Endothelial cell of umbilical vein (primary cell): ENCODE measurements around the gene CHADL. TPM values are rescaled to one million over a fixed set of nuclear protein-coding genes. Genes with fewer than 3 reads are reported as not detected.

Experiments
- BruUV-seq: library from RNA; stranded (reverse); fragments of 400-500 nt; replicated peaks from 2 replicates; lab custom pipeline; 2021; lab: Mats Ljungman, UMichigan
- CTCF ChIA-PET: fragments of 300-600, 350-600 bp; sonication (Branson Sonifier 250); formaldehyde crosslinking; loops from one replicate; lab custom pipeline; 2021; ENCODE audit warnings: antibody characterized with exemption, inconsistent platforms; lab: Charles Lee
- POLR2A ChIA-PET: fragments of 300-600, 350-600 bp; sonication (Branson Sonifier 250); formaldehyde crosslinking; loops from one replicate; lab custom pipeline; 2021; ENCODE audit warnings: antibody characterized with exemption, inconsistent platforms; lab: Charles Lee
- DNase-seq: peaks from one replicate; pipeline ENCODE4 v3.0.0-alpha.2; 2011; ENCODE audit warnings: low read depth, low spot score
- FAIRE-seq: peaks from 2 replicates; lab custom pipeline; 2011; peaks lifted over from hg19 to GRCh38; lab: Jason Lieb, UNC
- H2AFZ ChIP-seq: 2 replicates; pipeline ENCODE4 v1.6.0; 2012; ENCODE audit warnings: low read depth, low read length, control low read depth, inconsistent platforms
- H3K27ac ChIP-seq: 2 replicates; pipeline ENCODE4 v1.5.1; 2011; ENCODE audit warnings: low read depth, mild to moderate bottlenecking, control low read depth, low read length, moderate library complexity; ENCODE audit not compliant: insufficient read depth
- H3K27me3 ChIP-seq, 2 experiments: 2 replicates each; pipeline versions ENCODE4 v1.6.0 to v1.6.1; 2011; ENCODE audit warnings: low read length in 2 of 2, mixed read lengths in 1 of 2; ENCODE audit not compliant: control insufficient read depth in 2 of 2, insufficient read depth in 2 of 2
- H3K36me3 ChIP-seq, 2 experiments: 2 replicates in 1 of 2; 3 replicates in 1 of 2; pipeline ENCODE4 v1.5.1; 2011; ENCODE audit warnings: low read length in 2 of 2, mild to moderate bottlenecking in 1 of 2, moderate library complexity in 1 of 2; ENCODE audit not compliant: control insufficient read depth in 2 of 2, insufficient read depth in 2 of 2; ENCODE audit errors: extremely low read depth in 1 of 2
- H3K4me1 ChIP-seq: 3 replicates; pipeline ENCODE4 v1.5.1; 2011; ENCODE audit warnings: mild to moderate bottlenecking, low read length; ENCODE audit not compliant: control insufficient read depth, insufficient read depth; ENCODE audit errors: extremely low read depth
- H3K4me2 ChIP-seq: 2 replicates; pipeline ENCODE4 v1.6.1; 2011; ENCODE audit warnings: low read length, control low read depth, mixed read lengths; ENCODE audit not compliant: insufficient read depth
- H3K4me3 ChIP-seq, 3 experiments: fragments of 200-600 bp in 1 of 3; sonication (generic), shearing (Covaris generic) in 1 of 3; replicated peaks in 1 of 3; 2 replicates each; pipeline ENCODE4 v1.5.1; 2011 to 2016; ENCODE audit warnings: control low read depth in 3 of 3, low read length in 3 of 3, mild to moderate bottlenecking in 2 of 3, inconsistent platforms in 1 of 3, low read depth in 1 of 3, moderate library complexity in 1 of 3; ENCODE audit not compliant: insufficient read depth in 1 of 3
- H3K79me2 ChIP-seq: 2 replicates; pipeline ENCODE4 v1.6.0; 2012; ENCODE audit warnings: low read length, inconsistent platforms; ENCODE audit not compliant: control insufficient read depth, insufficient read depth
- H3K9ac ChIP-seq: replicated peaks from 2 replicates; pipeline ENCODE3; 2011; ENCODE audit warnings: low read length, control low read depth; ENCODE audit not compliant: insufficient read depth; ENCODE audit errors: extremely low read depth
- H3K9me1 ChIP-seq: replicated peaks from 3 replicates; pipeline ENCODE4 v1.6.0; 2011; ENCODE audit warnings: mild to moderate bottlenecking, low read length; ENCODE audit not compliant: control insufficient read depth, insufficient read depth; ENCODE audit errors: extremely low read depth
- H3K9me3 ChIP-seq: replicated peaks from 2 replicates; pipeline ENCODE4 v1.5.1; 2012; ENCODE audit warnings: low read length, inconsistent platforms; ENCODE audit not compliant: control insufficient read depth, insufficient read depth
- H4K20me1 ChIP-seq: replicated peaks from 2 replicates; pipeline ENCODE3; 2011; ENCODE audit warnings: mild to moderate bottlenecking, low read length; ENCODE audit not compliant: control insufficient read depth, insufficient read depth; ENCODE audit errors: extremely low read depth
- EZH2 ChIP-seq: IDR thresholded peaks from 2 replicates; pipeline ENCODE4 v1.6.1; 2012; ENCODE audit warnings: borderline replicate concordance, low read depth, mild to moderate bottlenecking, moderate library complexity, low read length, inconsistent platforms; ENCODE audit not compliant: severe bottlenecking
- FOS ChIP-seq: IDR thresholded peaks from 2 replicates; pipeline ENCODE4 v1.6.1; 2011; ENCODE audit warnings: mild to moderate bottlenecking, low read length, moderate library complexity, borderline replicate concordance; ENCODE audit not compliant: insufficient read depth
- GATA2 ChIP-seq: IDR thresholded peaks from 2 replicates; pipeline ENCODE4 v1.7.0; 2011; ENCODE audit warnings: low read depth, mild to moderate bottlenecking, moderate library complexity, mixed read lengths, low read length; ENCODE audit not compliant: insufficient read length, insufficient read depth
- JUN ChIP-seq: IDR thresholded peaks from 2 replicates; pipeline ENCODE4 v1.6.1; 2011; ENCODE audit warnings: borderline replicate concordance, low read depth; ENCODE audit not compliant: insufficient read length, insufficient read depth
- MYC ChIP-seq: IDR thresholded peaks from one replicate; pipeline ENCODE4 v1.6.1; 2011; ENCODE audit warnings: mild to moderate bottlenecking, low read depth, low read length
- POLR2A ChIP-seq: IDR thresholded peaks from 2 replicates; pipeline ENCODE4 v1.6.1; 2012; ENCODE audit warnings: low read depth, mild to moderate bottlenecking, control low read depth, low read length
- POLR2AphosphoS5 ChIP-seq: IDR thresholded peaks from 2 replicates; pipeline ENCODE4 v1.6.1; 2012; ENCODE audit warnings: low read depth, mild to moderate bottlenecking, control low read depth, low read length, moderate library complexity; ENCODE audit not compliant: insufficient read depth
- dilution Hi-C: fragments of 300-500 bp; cut with MboI; formaldehyde crosslinking; loops from one replicate; pipeline ENCODE4 v1.15.0; 2019; ENCODE audit warnings: low sequenced_read_pairs; ENCODE audit not compliant: extremely low pct_ligation_motif_present
- intact Hi-C: fragments of 100-400 bp; cut with micrococcal nuclease; formaldehyde crosslinking; loops from one replicate; pipeline ENCODE4 v1.10.0; 2022
- polyA plus RNA-seq, 4 experiments: library from polyadenylated mRNA; depleted of rRNA in 3 of 4; stranded (reverse) in 3 of 4; unstranded in 1 of 4; fragments of >200 nt; gene quantifications; 2 replicates each; pipeline versions ENCODE4 v1.2.1 to v1.2.3, GENCODE V29; 2011 to 2012; ENCODE audit warnings: missing spikeins in 1 of 4
- total RNA-seq: library from RNA; stranded (reverse); gene quantifications from 2 replicates; pipeline ENCODE4 v1.2.3, GENCODE V29; 2021
- TF ChIP-seq, protein P1 (sequence below): IDR thresholded peaks from 2 replicates; pipeline ENCODE4 v1.6.1; 2011; ENCODE audit not compliant: insufficient read depth, insufficient read length
- TF ChIP-seq, protein P2 (sequence below), 2 donors: IDR thresholded peaks; 1 replicate in 1 of 2; 2 replicates in 1 of 2; pipeline ENCODE4 v1.5.1; 2011; ENCODE audit warnings: low read length in 2 of 2, mild to moderate bottlenecking in 2 of 2, moderate library complexity in 2 of 2, control low read depth in 1 of 2, inconsistent platforms in 1 of 2, low read depth in 1 of 2; ENCODE audit not compliant: insufficient read depth in 1 of 2; ENCODE audit errors: extremely low read depth in 1 of 2

CHADL gene
- total and polyA plus RNA-seq, 2 donors (not counting 3 experiments of a cell fraction or from before 2014, with no cell fraction given): 0.69 to 1.1 TPM

DNA sequence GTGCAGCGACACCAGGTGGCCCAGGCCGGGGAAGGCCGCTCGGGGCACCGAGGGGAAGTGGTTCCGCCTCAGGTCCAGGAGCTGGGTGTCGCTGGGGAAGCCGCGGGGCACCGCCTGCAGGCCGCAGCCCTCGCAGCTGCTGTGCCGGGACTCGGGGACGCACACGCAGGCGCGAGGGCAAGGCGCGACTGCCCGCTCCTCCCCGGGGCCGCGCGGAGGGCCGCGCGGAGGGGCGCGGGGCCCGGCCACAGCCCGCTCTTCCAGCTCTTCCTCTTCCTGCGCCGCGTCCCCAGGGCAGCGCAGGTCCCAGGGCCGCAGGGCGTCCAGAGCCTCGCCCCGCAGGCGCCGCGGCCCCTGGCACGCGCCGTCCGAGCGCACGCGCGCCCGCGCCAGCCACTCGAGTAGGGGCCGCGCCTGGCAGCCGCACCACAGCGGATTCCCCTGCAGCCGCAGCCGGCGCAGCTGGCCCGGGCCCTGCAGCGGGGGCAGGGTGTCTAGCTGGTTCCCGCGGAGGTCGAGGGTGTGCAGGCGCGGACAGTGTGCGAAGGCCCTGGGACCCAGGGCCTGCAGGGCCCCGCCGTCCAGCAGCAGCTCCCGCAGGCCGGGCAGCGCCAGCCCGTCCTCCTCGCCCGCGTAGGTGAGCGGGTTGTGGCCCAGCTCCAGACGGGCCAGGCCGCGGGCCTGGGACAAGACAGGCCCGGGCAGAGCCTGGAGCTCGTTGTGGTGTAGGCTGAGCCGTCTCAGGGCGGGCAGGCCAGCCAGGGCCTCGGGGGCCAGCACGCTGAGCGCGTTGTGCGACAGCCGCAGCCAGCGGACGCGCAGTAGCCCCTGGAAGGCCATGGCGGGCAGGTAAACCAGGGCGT, 2.8 kb downstream of the CHADL start:
- Histone ChIP-seq H3K27ac (no peak overlapping the region), H3K9me1 (no peaks in the 10 kb centered on the region), H3K27me3 (no peaks in the 10 kb centered on the region), H4K20me1 (no peaks in the 10 kb centered on the region), H3K9ac (no peak overlapping the region), H3K4me1 (peaks cover 6% of the 10 kb centered on the region), H3K4me3 (peak overlapping the region in 1 of 3 experiments; percentile 5), H3K79me2 (no peaks in the 10 kb centered on the region), H3K9me3 (no peaks in the 10 kb centered on the region), H3K4me2 (peak overlapping the region; percentile 65), H3K36me3 (no peaks in the 10 kb centered on the region), H2AFZ (peak overlapping the region; percentile 67)
- TF ChIP-seq GATA2: no peak
- no peak for TF ChIP-seq EZH2
- peak; percentile 56 for TF ChIP-seq POLR2A
- TF ChIP-seq, protein P1, sequence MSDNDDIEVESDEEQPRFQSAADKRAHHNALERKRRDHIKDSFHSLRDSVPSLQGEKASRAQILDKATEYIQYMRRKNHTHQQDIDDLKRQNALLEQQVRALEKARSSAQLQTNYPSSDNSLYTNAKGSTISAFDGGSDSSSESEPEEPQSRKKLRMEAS: no peak
- TF ChIP-seq FOS: no peak
- TF ChIP-seq JUN: no peak
- TF ChIP-seq, protein P2, sequence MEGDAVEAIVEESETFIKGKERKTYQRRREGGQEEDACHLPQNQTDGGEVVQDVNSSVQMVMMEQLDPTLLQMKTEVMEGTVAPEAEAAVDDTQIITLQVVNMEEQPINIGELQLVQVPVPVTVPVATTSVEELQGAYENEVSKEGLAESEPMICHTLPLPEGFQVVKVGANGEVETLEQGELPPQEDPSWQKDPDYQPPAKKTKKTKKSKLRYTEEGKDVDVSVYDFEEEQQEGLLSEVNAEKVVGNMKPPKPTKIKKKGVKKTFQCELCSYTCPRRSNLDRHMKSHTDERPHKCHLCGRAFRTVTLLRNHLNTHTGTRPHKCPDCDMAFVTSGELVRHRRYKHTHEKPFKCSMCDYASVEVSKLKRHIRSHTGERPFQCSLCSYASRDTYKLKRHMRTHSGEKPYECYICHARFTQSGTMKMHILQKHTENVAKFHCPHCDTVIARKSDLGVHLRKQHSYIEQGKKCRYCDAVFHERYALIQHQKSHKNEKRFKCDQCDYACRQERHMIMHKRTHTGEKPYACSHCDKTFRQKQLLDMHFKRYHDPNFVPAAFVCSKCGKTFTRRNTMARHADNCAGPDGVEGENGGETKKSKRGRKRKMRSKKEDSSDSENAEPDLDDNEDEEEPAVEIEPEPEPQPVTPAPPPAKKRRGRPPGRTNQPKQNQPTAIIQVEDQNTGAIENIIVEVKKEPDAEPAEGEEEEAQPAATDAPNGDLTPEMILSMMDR (IDR thresholded peaks at IDR 0.05; ENCODE audit: extremely low read depth in 1 of 2, insufficient read depth in 1 of 2, low read depth in 1 of 2, low read length in 2 of 2): peak; percentile 28 to 58
- TF ChIP-seq MYC: no peak
- TF ChIP-seq POLR2AphosphoS5: peak; percentile 56
- peak; percentile 31 for DNase-seq
- dilution Hi-C loops (no loop called here), intact Hi-C loops (loop anchor here (10.0 kb wide), 1 partner anchor 313 kb away; no protein-coding TSS in a partner anchor)
- ChIA-PET POLR2A (interaction anchor here (1.2 kb wide), 1 partner anchor 41 kb away, joined by 3 read pairs; no protein-coding TSS in a partner anchor), CTCF (interaction anchor here (0.8 to 5.1 kb wide), 10 partner anchors 8 to 316 kb away, joined by 3 to 43 read pairs (median 7); partner anchors contain the start of gene RBX1)
- FAIRE-seq: peak; percentile 59
- no TSS peak for BruUV-seq
